ENCODE data around the gene MAEL. TPM values are rescaled to one million over a fixed set of nuclear protein-coding genes. Genes with fewer than 3 reads are reported as not detected.
"Not testable (repeated sequence)": the region's sequence is repeated elsewhere in the genome, so short reads cannot be mapped to it uniquely, and the experiment has no call there.

The MAEL gene
- total RNA-seq, 1 donor from 2014 or later: 0.33 TPM

GRCh38 chr1:167022384-167022783 is 33.3 kb downstream of the MAEL start:
- H3K27me3 ChIP-seq (ENCODE audit: control insufficient read depth, insufficient read depth, low read length): no peaks in the 10 kb centered on the region
- no peaks in the 10 kb centered on the region for H3K36me3 ChIP-seq (ENCODE audit: control insufficient read depth, insufficient read depth, low read length)
- H3K4me3 ChIP-seq (ENCODE audit: low read depth, low read length): no peak overlapping the region
- no peak for TF ChIP-seq CTCF (IDR thresholded peaks at IDR 0.05; ENCODE audit: insufficient read depth, low read length, poor library complexity, severe bottlenecking)
- no peak for DNase-seq (ENCODE audit: low read depth)

- H3K4me3 ChIP-seq (ENCODE audit: low read depth, low read length); H3K36me3 ChIP-seq (ENCODE audit: control insufficient read depth, insufficient read depth, low read length); H3K27me3 ChIP-seq (ENCODE audit: control insufficient read depth, insufficient read depth, low read length); DNase-seq (ENCODE audit: low read depth): not testable (repeated sequence)
Measured at GRCh38 chr1:167029553-167029952, 40.5 kb downstream of the MAEL start.

- Histone ChIP-seq H3K27me3 (ENCODE audit: control insufficient read depth, insufficient read depth, low read length) (no peaks in the 10 kb centered on the region), H3K36me3 (ENCODE audit: control insufficient read depth, insufficient read depth, low read length) (no peaks in the 10 kb centered on the region), H3K4me3 (ENCODE audit: low read depth, low read length) (no peak overlapping the region)
- DNase-seq (ENCODE audit: low read depth): no peak
- TF ChIP-seq CTCF (IDR thresholded peaks at IDR 0.05; ENCODE audit: insufficient read depth, low read length, poor library complexity, severe bottlenecking): no peak
Measured at GRCh38 chr1:167033646-167034045, 44.6 kb downstream of the MAEL start.

- Histone ChIP-seq H3K27me3 (ENCODE audit: control insufficient read depth, insufficient read depth, low read length) (no peaks in the 10 kb centered on the region), H3K4me3 (ENCODE audit: low read depth, low read length) (peak overlapping the region; percentile 19), H3K36me3 (ENCODE audit: control insufficient read depth, insufficient read depth, low read length) (no peaks in the 10 kb centered on the region)
- TF ChIP-seq CTCF (IDR thresholded peaks at IDR 0.05; ENCODE audit: insufficient read depth, low read length, poor library complexity, severe bottlenecking): no peak
- peak; percentile 49 for DNase-seq (ENCODE audit: low read depth)
Measured at GRCh38 chr1:167043752-167044488, 54.8 kb downstream of the MAEL start.

- DNase-seq (ENCODE audit: low read depth): no peak
- Histone ChIP-seq H3K27me3 (ENCODE audit: control insufficient read depth, insufficient read depth, low read length) (no peaks in the 10 kb centered on the region), H3K36me3 (ENCODE audit: control insufficient read depth, insufficient read depth, low read length) (no peaks in the 10 kb centered on the region), H3K4me3 (ENCODE audit: low read depth, low read length) (no peak overlapping the region)
- no peak for TF ChIP-seq CTCF (IDR thresholded peaks at IDR 0.05; ENCODE audit: insufficient read depth, low read length, poor library complexity, severe bottlenecking)
Measured at GRCh38 chr1:167051907-167052306, 62.8 kb downstream of the MAEL start.

- peak; percentile 70 for TF ChIP-seq CTCF (IDR thresholded peaks at IDR 0.05; ENCODE audit: insufficient read depth, low read length, poor library complexity, severe bottlenecking)
- H3K4me3 ChIP-seq (ENCODE audit: low read depth, low read length): no peak overlapping the region
- no peak for DNase-seq (ENCODE audit: low read depth)
Measured at GRCh38 chr1:167052389-167052788, 63.3 kb downstream of the MAEL start.

More at GRCh38 chr1:167052389-167052788, 63.3 kb downstream of the MAEL start:
- Histone ChIP-seq H3K27me3 (ENCODE audit: control insufficient read depth, insufficient read depth, low read length) (no peaks in the 10 kb centered on the region), H3K36me3 (ENCODE audit: control insufficient read depth, insufficient read depth, low read length) (no peaks in the 10 kb centered on the region)

Measured in kidney epithelial cell (primary cell).